HG02759 (cell line): ENCODE measurements around the gene GALNT2.

Source experiments
- ATAC-seq: cut with Tn5 transposase; IDR thresholded peaks from one replicate; pipeline ENCODE4 v1.9.1; 2021; ENCODE audit warnings: mild to moderate bottlenecking, moderate library complexity; ENCODE audit not compliant: unreplicated experiment

Gene GALNT2

DNA sequence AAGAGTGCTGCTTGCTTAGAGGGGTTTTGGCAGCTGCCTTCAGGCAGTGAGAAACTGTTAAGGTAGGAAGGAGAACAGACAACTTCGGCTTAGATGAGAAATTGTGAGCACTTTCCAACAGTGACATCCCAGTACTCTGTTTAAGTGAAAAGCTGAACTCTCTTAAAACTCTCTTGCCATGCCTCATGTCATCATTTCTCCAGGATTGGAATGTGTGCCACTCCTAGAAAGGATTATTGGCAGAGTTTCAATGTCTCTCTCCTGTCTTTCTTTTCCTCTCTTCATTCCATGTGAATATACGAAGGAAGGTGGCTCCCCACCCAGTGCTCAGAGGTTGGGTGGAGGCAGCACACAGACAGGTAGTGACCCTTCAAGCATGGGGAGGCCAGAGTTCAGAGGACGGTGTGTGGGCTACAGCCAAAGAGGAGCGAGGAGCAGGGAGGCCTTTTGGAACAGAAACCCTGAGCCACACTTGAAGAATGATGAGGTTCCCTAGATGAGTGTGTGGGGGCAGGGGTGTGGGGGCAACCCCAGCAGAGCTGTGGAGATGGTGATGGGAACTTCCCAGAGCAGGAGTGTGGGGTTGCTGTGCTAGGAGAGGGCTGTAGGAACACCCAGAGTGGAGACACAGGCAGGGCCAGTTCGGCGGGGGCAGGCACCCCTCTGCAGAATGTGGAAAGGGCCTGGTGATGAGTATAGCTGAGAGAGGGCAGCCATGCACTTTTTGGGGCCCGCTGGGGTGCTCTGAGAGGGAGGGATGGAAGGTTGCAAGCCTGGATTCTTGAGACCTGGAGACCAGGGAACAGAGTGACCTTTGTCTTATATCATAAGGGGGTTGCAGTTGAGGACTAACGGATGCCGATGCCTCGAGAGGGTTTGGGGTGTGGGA lies 58.8 kb downstream of the GALNT2 start:
- no peak for ATAC-seq

GRCh38 chr1:230126529-230127104 lies 59.6 kb downstream of the GALNT2 start:
- ATAC-seq: no peak

DNA sequence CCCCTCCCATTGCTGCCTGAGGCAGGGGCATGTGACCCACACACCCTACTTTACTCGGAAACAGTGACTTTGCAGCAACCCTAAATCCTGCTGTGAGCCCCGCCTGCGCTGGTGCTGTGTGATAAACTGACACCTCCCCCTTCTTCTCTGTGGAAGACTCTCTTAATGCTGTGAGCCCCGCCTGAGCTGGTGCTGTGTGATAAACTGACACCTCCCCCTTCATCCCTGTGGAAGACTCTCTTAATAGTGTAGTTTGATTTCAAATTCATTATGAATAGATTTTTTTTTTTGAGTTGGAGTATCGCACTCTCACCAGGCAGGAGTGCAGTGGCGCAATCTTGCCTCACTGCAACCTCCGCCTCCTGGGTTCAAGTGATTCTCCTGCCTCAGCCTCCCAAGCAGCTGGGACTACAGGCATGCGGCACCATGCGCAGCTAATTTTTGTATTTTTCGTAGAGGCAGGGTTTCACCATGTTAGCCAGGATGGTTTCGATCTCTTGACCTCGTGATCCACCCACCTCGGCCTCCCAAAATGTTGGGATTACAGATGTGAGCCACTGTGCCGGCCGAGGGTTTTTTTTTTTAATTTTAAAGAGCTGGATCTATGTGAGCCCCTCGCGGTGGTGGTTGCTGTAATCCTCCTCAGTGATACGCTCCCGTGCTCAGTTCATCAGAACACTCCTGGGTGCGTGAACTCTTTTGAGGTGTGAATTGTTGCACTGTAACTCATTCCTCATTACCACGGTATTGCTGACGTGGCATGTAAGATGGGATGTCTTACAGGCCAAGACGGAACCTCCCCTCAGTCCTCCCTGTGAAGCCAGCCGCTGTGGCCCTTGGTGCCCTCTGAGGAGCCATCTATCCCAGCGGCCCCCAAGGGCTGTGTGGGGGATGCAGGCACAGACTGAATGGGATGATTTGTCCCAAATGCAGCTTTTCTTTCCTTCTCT lies 60.3 kb downstream of the GALNT2 start:
- ATAC-seq: no peak

- no peak for ATAC-seq
Observed at GRCh38 chr1:230128569-230129285, 61.7 kb downstream of the GALNT2 start.

DNA sequence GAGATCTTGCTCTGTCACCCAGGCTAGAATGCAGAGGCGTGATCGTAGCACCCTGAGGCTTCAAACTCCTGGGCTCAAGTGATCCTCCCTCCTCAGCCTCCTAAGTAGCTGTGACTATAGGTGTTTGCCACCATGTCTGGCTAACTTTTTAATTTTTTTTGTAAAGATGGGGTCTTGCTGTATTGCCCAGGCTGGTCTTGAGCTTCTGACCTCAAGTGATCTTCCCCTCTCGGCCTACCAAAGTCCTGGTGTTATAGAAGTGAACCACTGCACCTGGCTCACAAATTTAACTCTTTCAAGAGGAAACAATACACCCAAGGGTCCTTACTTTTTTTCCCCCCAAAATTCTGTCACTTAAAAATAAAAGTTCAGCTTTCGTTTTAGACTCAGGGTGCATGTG lies 62.3 kb downstream of the GALNT2 start:
- no peak for ATAC-seq

DNA sequence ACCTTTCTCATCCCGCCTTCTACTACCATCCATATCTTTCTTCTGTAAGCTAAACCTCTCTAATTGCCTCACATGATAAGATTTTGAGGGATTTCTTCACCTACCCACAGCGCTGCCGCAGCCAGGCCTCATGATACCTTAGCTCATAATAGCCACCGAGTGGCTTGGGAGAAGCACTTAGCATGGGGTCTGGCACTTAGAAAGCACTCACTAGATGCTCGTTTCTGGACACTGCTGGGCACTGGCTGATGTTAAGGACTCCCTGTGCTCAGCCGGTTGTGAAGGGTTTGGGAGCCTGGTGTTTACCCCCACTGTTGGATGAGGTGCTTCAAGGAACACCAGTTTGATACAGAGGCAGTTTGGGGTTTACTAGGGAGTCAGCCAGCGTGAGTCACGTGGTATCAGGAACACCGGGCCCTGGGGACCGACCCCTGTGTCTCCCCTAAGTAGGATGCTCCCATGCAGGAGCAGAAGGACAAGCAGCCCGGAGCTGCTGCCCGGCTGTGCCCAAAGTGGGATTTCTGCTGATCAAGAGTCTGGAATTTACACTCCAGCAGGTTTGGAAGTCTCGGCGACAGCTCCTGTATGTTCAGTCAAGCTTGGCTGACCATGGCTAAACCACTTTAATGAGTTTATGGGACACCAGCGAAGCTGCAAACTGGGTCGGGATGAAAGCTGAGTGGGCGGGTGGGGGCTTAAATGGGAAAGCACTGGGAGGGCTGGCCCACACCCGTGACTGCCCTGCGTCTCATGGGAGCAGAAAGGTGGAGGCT lies 63.3 kb downstream of the GALNT2 start:
- ATAC-seq: no peak

DNA sequence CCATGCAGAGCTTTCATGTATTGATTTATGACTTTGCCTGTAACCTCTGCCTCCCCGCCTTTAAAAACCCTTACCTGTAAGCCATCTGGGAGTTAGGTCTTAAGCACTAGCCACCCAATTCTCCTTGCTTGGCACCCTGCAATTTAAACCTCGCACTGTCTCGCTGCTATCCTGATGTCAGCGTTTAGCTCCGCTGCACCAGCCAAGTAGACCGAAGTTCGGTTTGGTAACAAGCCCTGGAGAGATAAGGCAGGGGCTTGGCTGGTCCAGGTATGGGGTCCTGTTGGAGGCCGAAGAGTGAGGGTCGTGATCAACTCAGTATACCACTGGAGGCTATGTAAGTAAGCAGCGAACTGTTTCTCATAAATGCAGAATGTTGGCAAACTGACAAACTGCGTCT lies 64.4 kb downstream of the GALNT2 start:
- ATAC-seq: no peak

- ATAC-seq: no peak
Observed at GRCh38 chr1:230132758-230133157, 65.7 kb downstream of the GALNT2 start.

GRCh38 chr1:230135726-230136125 lies 68.7 kb downstream of the GALNT2 start:
- no peak for ATAC-seq

- ATAC-seq: no peak
Observed at GRCh38 chr1:230136453-230137336, 69.7 kb downstream of the GALNT2 start.

DNA sequence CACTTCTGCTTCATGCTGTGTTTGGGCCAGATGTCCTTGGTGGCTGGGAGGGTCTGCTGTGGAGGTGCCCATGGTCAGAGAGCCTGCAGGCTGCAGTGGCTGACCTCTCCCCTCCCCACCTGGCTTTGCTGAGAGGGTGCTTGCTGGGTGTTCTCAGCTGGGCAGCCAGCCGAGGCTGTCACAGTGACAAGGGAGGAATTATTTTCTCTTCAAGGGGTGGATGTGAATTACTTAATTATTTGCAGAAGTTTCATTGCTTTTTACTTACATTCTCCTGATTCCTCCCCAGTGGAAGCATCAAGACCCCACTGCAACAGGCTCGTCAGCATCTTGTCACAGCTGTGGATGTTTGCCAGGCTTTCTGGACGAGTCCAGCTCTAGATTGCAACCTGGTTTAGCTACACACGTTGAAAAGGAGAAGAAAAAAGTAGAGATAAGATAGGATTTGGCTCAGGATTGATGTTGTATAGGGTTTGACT lies 70.3 kb downstream of the GALNT2 start:
- ATAC-seq: no peak

DNA sequence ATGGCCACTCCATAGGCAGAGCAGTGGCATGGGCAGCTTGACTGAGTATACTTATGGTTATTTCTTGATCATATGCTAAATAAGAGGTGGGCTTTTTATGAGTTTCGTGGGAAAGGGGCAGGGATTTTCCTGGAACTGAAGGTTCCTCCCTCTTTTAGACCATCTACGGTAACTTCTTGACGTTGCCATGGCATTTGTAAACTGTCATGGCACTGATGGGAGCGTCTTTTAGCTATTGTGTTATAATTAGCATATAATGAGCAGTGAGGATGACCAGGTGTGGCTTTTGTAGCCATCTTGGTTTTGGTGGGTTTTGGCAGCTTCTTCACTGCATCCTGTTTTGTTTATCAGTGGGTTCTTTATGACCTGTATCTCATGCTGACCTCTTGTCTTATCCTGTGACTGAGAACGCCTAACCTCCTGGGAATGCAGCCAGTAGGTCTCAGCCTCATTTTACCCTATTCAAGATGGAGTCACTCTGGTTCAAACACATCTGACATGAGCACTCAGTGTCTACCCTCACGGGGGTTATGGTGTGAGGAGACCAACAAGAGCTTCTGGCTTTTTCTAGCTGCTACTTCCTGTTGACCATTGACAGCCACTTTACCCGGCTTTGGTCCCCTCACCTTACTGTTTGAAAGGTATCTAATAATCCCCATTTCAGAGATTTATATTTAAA lies 71.7 kb downstream of the GALNT2 start:
- no peak for ATAC-seq

DNA sequence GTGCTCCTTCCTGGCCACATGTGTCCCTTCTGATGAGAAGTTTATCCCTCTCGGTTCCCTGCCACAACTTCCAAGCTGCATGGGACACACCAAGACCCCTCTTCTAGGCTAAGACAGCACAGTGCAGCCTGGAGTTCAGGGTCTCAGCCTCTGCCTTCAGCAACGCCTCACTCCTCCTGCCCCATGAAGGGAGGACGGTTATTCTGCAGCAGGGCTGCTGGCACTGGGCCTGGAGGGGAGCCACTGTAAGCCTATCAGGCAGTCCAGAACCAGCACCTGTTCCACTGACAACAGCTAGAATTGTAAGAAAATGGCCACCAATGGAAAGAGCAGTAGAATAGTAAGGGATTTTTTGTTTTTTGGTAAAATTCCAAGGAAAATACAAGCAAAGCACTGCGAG lies 72.3 kb downstream of the GALNT2 start:
- no peak for ATAC-seq

GRCh38 chr1:230139741-230140140 lies 72.7 kb downstream of the GALNT2 start:
- no peak for ATAC-seq

GRCh38 chr1:230140221-230141020 lies 73.4 kb downstream of the GALNT2 start:
- no peak for ATAC-seq

- no peak for ATAC-seq
Observed at GRCh38 chr1:230141021-230141648, 74.1 kb downstream of the GALNT2 start.
